ENCODE measurements around the gene RAB21.
"Not testable (repeated sequence)": the region's sequence is repeated elsewhere in the genome, so short reads cannot be mapped to it uniquely, and the experiment has no call there.

Gene RAB21

GRCh38 chr12:71804505-71804904 is 49.8 kb downstream of the RAB21 start:
- no peak for DNase-seq

GRCh38 chr12:71810921-71811320 is 56.3 kb downstream of the RAB21 start:
- DNase-seq = no peak

DNA sequence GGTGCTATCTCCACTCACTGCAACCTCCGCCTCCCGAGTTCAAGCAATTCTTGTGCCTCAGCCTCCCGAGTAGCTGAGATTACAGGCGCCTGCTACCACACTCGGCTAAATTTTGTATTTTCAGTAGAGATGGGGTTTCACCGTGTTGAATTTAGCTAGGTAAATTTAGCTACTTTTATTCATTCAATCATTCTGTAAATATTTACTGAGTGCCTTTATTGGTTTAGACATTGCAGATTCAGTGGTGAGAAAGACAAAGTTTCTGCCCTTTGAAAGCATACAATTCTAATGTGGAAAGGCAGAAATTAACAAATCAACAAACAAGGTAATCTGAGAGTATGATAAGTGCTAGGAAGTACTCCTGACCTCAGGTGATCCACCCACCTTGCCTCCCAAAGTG is 60.6 kb downstream of the RAB21 start:
- DNase-seq = not testable (repeated sequence)

DNA sequence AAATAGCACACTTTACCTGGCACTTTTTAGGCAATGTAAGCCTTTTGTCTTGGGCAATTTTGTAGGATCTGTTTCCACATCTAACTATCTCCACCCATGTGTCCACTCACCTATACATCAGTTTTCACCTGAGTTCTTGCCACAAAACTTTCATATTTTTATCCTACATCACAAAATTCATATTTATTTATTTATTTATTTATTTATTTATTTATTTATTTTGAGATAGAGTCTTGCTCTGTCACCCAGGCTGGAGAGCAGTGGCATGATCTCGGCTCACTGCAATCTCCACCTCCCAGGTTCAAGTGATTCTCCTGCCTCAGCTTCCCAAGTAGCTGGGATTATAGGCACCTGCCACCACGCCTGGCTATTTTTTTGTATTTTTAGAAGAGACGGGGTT is 67.4 kb downstream of the RAB21 start:
- DNase-seq = not testable (repeated sequence)

- no peak for DNase-seq
Measured at GRCh38 chr12:71828813-71829212, 74.2 kb downstream of the RAB21 start.

GRCh38 chr12:71837356-71837755 is 82.7 kb downstream of the RAB21 start:
- DNase-seq = no peak

GRCh38 chr12:71838231-71838630 is 83.6 kb downstream of the RAB21 start:
- no peak for DNase-seq

DNA sequence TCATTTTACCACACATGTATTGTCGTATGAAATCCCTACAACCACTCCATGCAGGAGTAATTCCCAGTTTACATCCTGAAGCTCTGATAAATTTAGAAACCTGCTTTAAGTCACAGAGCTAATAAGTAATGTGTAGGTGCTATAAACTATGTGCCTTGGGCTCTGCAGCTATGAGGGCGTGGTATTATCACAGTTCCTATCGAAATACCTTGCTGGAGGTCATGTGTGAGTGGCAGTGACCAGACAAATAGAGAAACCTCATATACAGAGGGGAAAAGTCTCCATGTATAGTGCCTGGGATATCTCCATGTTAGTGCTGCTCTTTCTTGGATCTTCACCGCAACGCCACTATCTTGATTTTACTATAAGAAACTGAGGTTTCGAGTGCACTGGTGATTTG is 84.0 kb downstream of the RAB21 start:
- no peak for DNase-seq

DNA sequence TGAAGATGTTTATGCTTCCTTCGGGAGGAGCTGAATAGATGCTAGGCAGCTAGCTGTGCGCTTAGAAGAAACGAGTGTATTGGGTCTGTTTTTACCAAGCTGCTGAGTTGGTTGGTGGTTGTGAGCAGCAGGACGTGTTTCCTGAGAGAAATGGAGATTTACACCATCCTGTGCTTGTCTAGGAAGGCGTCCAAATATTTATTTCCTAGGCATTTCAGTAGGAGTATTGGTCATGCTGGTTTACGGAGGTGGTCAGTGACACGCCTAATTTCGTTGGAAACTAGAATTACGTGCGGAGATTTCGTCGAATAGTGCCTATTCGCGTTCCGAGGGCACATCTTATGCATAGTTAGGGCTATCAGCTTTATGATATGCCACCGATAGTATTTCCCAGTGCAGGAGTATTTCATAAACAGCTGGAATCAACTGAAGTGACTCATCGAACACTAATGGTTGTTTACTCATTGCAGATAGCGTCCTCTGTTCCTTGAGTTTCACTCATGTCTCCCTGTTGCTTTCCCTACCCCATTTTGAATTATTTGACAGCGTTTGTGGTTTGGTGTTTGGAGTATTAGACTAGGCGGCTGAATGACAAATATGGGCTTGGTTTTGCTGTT is 85.7 kb downstream of the RAB21 start:
- DNase-seq = peak; percentile 16

DNA sequence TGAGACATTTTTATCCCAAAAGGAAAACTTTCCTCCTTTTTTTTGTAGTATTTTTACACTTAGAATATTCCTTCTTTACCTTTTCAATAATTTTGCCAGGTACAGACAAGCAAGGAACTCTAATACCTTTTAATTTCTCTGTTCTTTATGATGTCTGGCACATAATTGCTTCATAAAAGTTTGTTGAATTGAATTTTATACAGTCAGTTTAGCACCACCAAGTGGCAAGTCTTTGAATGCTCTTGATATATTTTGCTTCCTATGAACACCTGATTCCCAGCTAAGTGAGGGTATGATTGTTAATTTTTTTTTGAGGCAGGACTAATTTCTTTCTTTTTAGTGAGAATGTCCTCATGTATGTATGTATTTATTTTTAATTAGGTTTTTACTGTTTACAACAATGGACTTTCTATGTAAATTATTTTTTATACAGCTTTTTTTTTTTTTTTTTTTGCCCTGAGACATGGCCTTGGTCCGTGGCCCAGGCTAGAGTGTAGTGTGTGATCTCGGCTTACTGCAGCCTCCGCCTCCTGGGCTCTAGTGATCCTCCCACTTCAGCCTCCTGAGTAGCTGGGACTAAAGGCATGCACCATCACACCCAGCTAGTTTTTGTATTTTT is 91.8 kb downstream of the RAB21 start:
- DNase-seq = peak; percentile 51

GRCh38 chr12:71848212-71848611 is 93.5 kb downstream of the RAB21 start:
- no peak for DNase-seq

GRCh38 chr12:71849109-71849851 is 94.6 kb downstream of the RAB21 start:
- no peak for DNase-seq
